HEK293 (cell line): ENCODE results near the gene CSNK1A1.
"Not testable (repeated sequence)": the region's sequence is repeated elsewhere in the genome, so short reads cannot be mapped to it uniquely, and the experiment has no call there.

Source experiments
- CTCF ChIA-PET: fragments of 350-600 bp; formaldehyde crosslinking; extraction: SDS; loops from one replicate; lab custom pipeline; 2021; ENCODE audit warnings: antibody characterized with exemption; lab: Yijun Ruan, JAX
- POLR2A ChIA-PET: fragments of 300-600 bp; formaldehyde crosslinking; extraction: SDS; loops from one replicate; lab custom pipeline; 2020; ENCODE audit warnings: antibody characterized with exemption, inconsistent platforms; lab: Yijun Ruan, JAX
- H3K27ac ChIP-seq: fragments of 200-500 bp; sonication (Bioruptor generic); 2 replicates; pipeline ENCODE4 v1.5.1; 2014; ENCODE audit warnings: low read depth, low read length, control low read depth, inconsistent platforms; ENCODE audit errors: extremely low read depth
- H3K36me3 ChIP-seq, 2 experiments: fragments of 200-500 bp in 1 of 2; sonication (Bioruptor generic) in 1 of 2; 1 replicate in 1 of 2; 2 replicates in 1 of 2; pipeline ENCODE4 v1.5.1; 2014 to 2017; ENCODE audit warnings: inconsistent platforms in 2 of 2, low read length in 2 of 2; ENCODE audit not compliant: control insufficient read depth in 2 of 2, insufficient read depth in 1 of 2
- H3K4me1 ChIP-seq: fragments of 200-500 bp; sonication (Bioruptor generic); 2 replicates; pipeline ENCODE4 v1.5.1; 2014; ENCODE audit warnings: mild to moderate bottlenecking, low read length, inconsistent platforms; ENCODE audit not compliant: control insufficient read depth, insufficient read depth
- H3K4me3 ChIP-seq: 2 replicates; pipeline ENCODE4 v1.5.1; 2011; ENCODE audit warnings: low read depth, mild to moderate bottlenecking, control low read depth, low read length, moderate library complexity
- H3K9me3 ChIP-seq: fragments of 200-500 bp; sonication (Bioruptor generic); 2 replicates; pipeline ENCODE4 v1.5.1; 2014; ENCODE audit warnings: low read depth, low read length, inconsistent platforms; ENCODE audit not compliant: control insufficient read depth, insufficient read depth
- KLF7 ChIP-seq: fragments of 450-650 bp; formaldehyde crosslinking; IDR thresholded peaks from 2 replicates; pipeline ENCODE4 v1.5.1; 2016; ENCODE audit warnings: missing biosample characterization, missing genetic modification characterization, borderline replicate concordance
- KLF8 ChIP-seq: fragments of 450-650 bp; formaldehyde crosslinking; IDR thresholded peaks from 2 replicates; pipeline ENCODE4 v1.5.1; 2016; ENCODE audit warnings: missing biosample characterization, missing genetic modification characterization
- ZBTB21 ChIP-seq: fragments of 450-650 bp; formaldehyde crosslinking; IDR thresholded peaks from 2 replicates; pipeline ENCODE4 v1.5.1; 2017; ENCODE audit warnings: missing biosample characterization, missing genetic modification characterization
- ZFHX2 ChIP-seq: fragments of 450-650 bp; formaldehyde crosslinking; conservative IDR thresholded peaks from 2 replicates; pipeline ENCODE4 v1.5.1; 2016; ENCODE audit warnings: missing biosample characterization, missing genetic modification characterization
- ZNF121 ChIP-seq: fragments of 450-650 bp; formaldehyde crosslinking; IDR thresholded peaks from 2 replicates; pipeline ENCODE4 v1.5.1; 2016; ENCODE audit warnings: missing biosample characterization, missing genetic modification characterization
- ZNF266 ChIP-seq: fragments of 450-650 bp; formaldehyde crosslinking; IDR thresholded peaks from 2 replicates; pipeline ENCODE4 v1.5.1; 2016; ENCODE audit warnings: missing biosample characterization, missing genetic modification characterization, low read depth
- TF ChIP-seq, protein P1 (sequence below): fragments of 450-650 bp; formaldehyde crosslinking; conservative IDR thresholded peaks from 2 replicates; pipeline ENCODE4 v1.5.1; 2016; ENCODE audit warnings: low read depth, missing biosample characterization, missing genetic modification characterization
- TF ChIP-seq, protein P2 (sequence below): fragments of 450-650 bp; formaldehyde crosslinking; IDR thresholded peaks from 2 replicates; pipeline ENCODE4 v1.5.1; 2016; ENCODE audit warnings: missing biosample characterization, missing genetic modification characterization
- TF ChIP-seq, protein P3 (sequence below): fragments of 450-650 bp; formaldehyde crosslinking; optimal IDR thresholded peaks from 2 replicates; pipeline ENCODE3; 2016; ENCODE audit warnings: missing biosample characterization, mild to moderate bottlenecking, missing genetic modification characterization
- TF ChIP-seq, protein P4 (sequence below): fragments of 450-650 bp; formaldehyde crosslinking; IDR thresholded peaks from 2 replicates; pipeline ENCODE4 v1.5.0; 2017; ENCODE audit warnings: missing biosample characterization, missing genetic modification characterization, borderline replicate concordance

Gene CSNK1A1

DNA sequence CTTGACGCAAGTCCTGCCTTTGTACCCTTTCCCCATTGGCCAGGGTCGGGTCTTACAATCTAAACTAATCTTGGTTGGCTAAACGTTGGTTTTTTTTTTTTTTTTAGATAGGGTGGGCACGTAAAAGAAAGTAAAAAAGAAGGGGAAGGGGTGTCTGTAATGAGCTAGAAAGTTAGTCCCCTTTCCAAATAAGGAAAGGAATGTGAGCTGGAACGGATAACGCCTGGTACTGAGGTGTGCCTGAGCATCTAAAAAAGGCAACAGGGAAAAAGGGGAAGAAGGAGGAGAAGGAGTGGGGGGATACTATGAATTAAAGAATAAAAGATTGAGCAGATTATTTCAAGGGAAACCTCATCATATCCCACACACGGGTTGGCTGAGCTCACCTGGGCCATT lies 105.9 kb downstream of the CSNK1A1 start:
- Histone ChIP-seq H3K9me3 (no peaks in the 10 kb centered on the region), H3K27ac (no peak overlapping the region), H3K4me1 (no peaks in the 10 kb centered on the region), H3K4me3 (no peak overlapping the region), H3K36me3 (no peaks in the 10 kb centered on the region)
- POLR2A ChIA-PET, result interaction anchor here (0.9 to 3.9 kb wide), 4 partner anchors 100 to 515 kb away, joined by 3 to 33 read pairs (median 4); partner anchors contain the start of genes CSNK1A1, GRPEL2 and SLC26A2
- TF ChIP-seq ZBTB21 (tag by site-specific recombination), result no peak
- TF ChIP-seq ZNF266 (tag by site-specific recombination), result no peak
- TF ChIP-seq, protein P1, sequence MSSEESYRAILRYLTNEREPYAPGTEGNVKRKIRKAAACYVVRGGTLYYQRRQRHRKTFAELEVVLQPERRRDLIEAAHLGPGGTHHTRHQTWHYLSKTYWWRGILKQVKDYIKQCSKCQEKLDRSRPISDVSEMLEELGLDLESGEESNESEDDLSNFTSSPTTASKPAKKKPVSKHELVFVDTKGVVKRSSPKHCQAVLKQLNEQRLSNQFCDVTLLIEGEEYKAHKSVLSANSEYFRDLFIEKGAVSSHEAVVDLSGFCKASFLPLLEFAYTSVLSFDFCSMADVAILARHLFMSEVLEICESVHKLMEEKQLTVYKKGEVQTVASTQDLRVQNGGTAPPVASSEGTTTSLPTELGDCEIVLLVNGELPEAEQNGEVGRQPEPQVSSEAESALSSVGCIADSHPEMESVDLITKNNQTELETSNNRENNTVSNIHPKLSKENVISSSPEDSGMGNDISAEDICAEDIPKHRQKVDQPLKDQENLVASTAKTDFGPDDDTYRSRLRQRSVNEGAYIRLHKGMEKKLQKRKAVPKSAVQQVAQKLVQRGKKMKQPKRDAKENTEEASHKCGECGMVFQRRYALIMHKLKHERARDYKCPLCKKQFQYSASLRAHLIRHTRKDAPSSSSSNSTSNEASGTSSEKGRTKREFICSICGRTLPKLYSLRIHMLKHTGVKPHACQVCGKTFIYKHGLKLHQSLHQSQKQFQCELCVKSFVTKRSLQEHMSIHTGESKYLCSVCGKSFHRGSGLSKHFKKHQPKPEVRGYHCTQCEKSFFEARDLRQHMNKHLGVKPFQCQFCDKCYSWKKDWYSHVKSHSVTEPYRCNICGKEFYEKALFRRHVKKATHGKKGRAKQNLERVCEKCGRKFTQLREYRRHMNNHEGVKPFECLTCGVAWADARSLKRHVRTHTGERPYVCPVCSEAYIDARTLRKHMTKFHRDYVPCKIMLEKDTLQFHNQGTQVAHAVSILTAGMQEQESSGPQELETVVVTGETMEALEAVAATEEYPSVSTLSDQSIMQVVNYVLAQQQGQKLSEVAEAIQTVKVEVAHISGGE (tag by site-specific recombination), result no peak
- no peak for TF ChIP-seq KLF7
- TF ChIP-seq ZNF121 (tag by site-specific recombination), result no peak
- TF ChIP-seq KLF8 (tag by site-specific recombination), result no peak
- CTCF ChIA-PET, result interaction anchor here (0.6 to 10.0 kb wide), 15 partner anchors 13 to 222 kb away, joined by 3 to 103 read pairs (median 4); partner anchors contain the start of gene CSNK1A1

DNA sequence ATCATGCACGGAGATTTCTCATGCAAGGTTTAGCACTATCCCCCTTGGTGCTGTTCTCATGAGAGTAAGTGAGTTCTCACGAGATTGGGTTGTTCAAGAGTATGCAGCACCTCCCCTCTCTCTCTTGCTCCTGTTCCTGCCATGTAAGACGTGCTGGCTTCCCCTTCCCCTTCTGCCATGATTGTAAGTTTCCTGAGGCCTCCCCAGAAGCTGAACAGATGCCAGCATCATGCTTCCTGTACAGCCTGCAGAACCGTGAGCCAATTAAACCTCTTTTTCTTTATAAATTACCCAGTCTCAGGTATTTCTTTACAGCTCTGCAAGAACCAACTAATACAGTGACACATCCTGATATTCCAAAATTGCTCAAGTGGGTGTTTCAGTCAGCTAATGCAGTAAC lies 106.8 kb downstream of the CSNK1A1 start:
- H3K4me1 ChIP-seq, H3K9me3 ChIP-seq, H3K27ac ChIP-seq, H3K36me3 ChIP-seq, H3K4me3 ChIP-seq: not testable (repeated sequence)
- ChIA-PET POLR2A (interaction anchor here (3.9 kb wide), 1 partner anchor 106 kb away, joined by 33 read pairs; the partner anchor contains the start of gene CSNK1A1), CTCF (interaction anchor here (2.7 to 10.0 kb wide), 3 partner anchors 12 to 121 kb away, joined by 11 to 103 read pairs (median 30); no protein-coding TSS in a partner anchor)

DNA sequence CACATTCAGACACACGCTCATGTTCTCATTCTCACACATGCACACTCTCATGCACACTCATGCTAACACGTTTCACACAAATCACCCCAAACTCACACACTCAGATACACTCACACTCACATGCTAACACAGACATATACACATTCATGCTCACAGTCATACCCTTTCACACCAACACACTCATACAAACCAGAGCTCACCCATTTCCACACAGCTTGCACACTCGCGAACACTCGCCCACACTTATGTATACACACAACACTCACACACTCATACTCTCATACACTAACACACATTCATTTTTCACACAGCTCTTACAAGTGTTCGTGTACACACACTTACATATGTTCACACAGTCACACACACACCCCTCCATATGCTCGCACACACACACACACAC lies 108.0 kb downstream of the CSNK1A1 start:
- CTCF ChIA-PET, result interaction anchor here (0.6 to 10.0 kb wide), 20 partner anchors 9 to 957 kb away, joined by 3 to 103 read pairs (median 5); partner anchors contain the start of gene CSNK1A1
- TF ChIP-seq, protein P2, sequence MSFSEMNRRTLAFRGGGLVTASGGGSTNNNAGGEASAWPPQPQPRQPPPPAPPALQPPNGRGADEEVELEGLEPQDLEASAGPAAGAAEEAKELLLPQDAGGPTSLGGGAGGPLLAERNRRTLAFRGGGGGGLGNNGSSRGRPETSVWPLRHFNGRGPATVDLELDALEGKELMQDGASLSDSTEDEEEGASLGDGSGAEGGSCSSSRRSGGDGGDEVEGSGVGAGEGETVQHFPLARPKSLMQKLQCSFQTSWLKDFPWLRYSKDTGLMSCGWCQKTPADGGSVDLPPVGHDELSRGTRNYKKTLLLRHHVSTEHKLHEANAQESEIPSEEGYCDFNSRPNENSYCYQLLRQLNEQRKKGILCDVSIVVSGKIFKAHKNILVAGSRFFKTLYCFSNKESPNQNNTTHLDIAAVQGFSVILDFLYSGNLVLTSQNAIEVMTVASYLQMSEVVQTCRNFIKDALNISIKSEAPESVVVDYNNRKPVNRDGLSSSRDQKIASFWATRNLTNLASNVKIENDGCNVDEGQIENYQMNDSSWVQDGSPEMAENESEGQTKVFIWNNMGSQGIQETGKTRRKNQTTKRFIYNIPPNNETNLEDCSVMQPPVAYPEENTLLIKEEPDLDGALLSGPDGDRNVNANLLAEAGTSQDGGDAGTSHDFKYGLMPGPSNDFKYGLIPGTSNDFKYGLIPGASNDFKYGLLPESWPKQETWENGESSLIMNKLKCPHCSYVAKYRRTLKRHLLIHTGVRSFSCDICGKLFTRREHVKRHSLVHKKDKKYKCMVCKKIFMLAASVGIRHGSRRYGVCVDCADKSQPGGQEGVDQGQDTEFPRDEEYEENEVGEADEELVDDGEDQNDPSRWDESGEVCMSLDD (tag by site-specific recombination), result no peak
- TF ChIP-seq, protein P3, sequence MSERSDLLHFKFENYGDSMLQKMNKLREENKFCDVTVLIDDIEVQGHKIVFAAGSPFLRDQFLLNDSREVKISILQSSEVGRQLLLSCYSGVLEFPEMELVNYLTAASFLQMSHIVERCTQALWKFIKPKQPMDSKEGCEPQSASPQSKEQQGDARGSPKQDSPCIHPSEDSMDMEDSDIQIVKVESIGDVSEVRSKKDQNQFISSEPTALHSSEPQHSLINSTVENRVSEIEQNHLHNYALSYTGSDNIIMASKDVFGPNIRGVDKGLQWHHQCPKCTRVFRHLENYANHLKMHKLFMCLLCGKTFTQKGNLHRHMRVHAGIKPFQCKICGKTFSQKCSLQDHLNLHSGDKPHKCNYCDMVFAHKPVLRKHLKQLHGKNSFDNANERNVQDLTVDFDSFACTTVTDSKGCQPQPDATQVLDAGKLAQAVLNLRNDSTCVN, result peak; percentile 12
- TF ChIP-seq, protein P4, sequence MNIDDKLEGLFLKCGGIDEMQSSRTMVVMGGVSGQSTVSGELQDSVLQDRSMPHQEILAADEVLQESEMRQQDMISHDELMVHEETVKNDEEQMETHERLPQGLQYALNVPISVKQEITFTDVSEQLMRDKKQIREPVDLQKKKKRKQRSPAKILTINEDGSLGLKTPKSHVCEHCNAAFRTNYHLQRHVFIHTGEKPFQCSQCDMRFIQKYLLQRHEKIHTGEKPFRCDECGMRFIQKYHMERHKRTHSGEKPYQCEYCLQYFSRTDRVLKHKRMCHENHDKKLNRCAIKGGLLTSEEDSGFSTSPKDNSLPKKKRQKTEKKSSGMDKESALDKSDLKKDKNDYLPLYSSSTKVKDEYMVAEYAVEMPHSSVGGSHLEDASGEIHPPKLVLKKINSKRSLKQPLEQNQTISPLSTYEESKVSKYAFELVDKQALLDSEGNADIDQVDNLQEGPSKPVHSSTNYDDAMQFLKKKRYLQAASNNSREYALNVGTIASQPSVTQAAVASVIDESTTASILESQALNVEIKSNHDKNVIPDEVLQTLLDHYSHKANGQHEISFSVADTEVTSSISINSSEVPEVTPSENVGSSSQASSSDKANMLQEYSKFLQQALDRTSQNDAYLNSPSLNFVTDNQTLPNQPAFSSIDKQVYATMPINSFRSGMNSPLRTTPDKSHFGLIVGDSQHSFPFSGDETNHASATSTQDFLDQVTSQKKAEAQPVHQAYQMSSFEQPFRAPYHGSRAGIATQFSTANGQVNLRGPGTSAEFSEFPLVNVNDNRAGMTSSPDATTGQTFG (tag by site-specific recombination), result peak; percentile 66; the same call in 1 of the 2 replicates
- peak; percentile 29; the same call in 1 of the 2 replicates for TF ChIP-seq ZFHX2 (tag by site-specific recombination)
- no peak overlapping the region for H3K27ac ChIP-seq
- H3K4me3 ChIP-seq, result no peak overlapping the region
- H3K9me3 ChIP-seq, result no peaks in the 10 kb centered on the region
- no peaks in the 10 kb centered on the region for H3K36me3 ChIP-seq
- H3K4me1 ChIP-seq, result no peaks in the 10 kb centered on the region
- POLR2A ChIA-PET, result no interaction called here
